ENCODE data around the gene LINGO3. TPM values are rescaled to one million over a fixed set of nuclear protein-coding genes. Genes with fewer than 3 reads are reported as not detected.

LINGO3 gene
- total and polyA plus RNA-seq, 5 donors from 2014 or later: 0.22 to 5.3 (median 3.5) TPM

GRCh38 chr19:2338055-2338615 lies 30.2 kb upstream of the LINGO3 start:
- no peaks in the 10 kb centered on the region for H3K36me3 ChIP-seq (ENCODE audit: control insufficient read depth, insufficient read depth, low read length)

DNA sequence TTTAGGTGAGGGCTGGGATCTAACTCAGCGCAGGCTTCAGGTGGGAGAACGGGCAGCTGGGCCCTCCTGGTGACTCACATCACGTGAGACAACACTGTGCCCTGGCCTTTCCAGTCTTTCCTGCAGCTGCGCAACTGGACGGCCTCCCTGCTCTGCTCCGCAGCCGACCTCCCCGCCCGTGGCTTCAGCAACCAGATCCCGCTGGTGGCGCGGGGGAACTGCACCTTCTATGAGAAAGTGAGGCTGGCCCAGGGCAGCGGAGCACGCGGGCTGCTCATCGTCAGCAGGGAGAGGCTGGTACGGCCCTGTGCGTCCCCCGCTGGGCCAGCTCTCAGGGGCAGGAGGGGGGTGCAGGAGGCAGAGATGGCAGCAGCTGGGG lies 29.4 kb upstream of the LINGO3 start:
- Mint-ChIP-seq H3K4me1 (peaks cover 4 to 20% (median 10%) of the 10 kb centered on the region in 4 donors), H3K27ac (no peak overlapping the region), H3K27me3 (no peaks in the 10 kb centered on the region), H3K9me3 (peaks cover 0 to 2% (median 0%) of the 10 kb centered on the region in 7 donors), H3K4me3 (no peak overlapping the region), H3K36me3 (peaks cover 12% of the 10 kb centered on the region)
- DNase-seq (no peak), ATAC-seq (ENCODE audit: low read depth in 2 of 2) (no peak)
- no peaks in the 10 kb centered on the region for H3K27me3 ChIP-seq (ENCODE audit: control insufficient read depth, insufficient read depth, low read length)
- H3K9me3 ChIP-seq (ENCODE audit: control insufficient read depth in 2 of 2, low read length in 2 of 2): no peaks in the 10 kb centered on the region
- no peak overlapping the region for H3K4me3 ChIP-seq (ENCODE audit: low read depth, low read length)
- no peaks in the 10 kb centered on the region for H3K4me1 ChIP-seq (ENCODE audit: control insufficient read depth, insufficient read depth, low read length, poor library complexity, severe bottlenecking)
- H3K36me3 ChIP-seq (ENCODE audit: control insufficient read depth, insufficient read depth, low read length): no peaks in the 10 kb centered on the region
- no peak overlapping the region for H3K27ac ChIP-seq (ENCODE audit: insufficient read depth, low read length, poor library complexity, severe bottlenecking)

More at GRCh38 chr19:2338055-2338615, 30.2 kb upstream of the LINGO3 start:
- peaks cover 12% of the 10 kb centered on the region for H3K36me3 Mint-ChIP-seq
- no peaks in the 10 kb centered on the region for H3K27me3 Mint-ChIP-seq
- no peak for ATAC-seq (ENCODE audit: low read depth in 2 of 2)
- no peak overlapping the region for H3K4me3 ChIP-seq (ENCODE audit: low read depth, low read length)
- H3K4me1 Mint-ChIP-seq: peaks cover 4 to 17% (median 10%) of the 10 kb centered on the region in 4 donors
- H3K27ac ChIP-seq (ENCODE audit: insufficient read depth, low read length, poor library complexity, severe bottlenecking): no peak overlapping the region
- peaks cover 0 to 2% (median 0%) of the 10 kb centered on the region in 7 donors for H3K9me3 Mint-ChIP-seq
- no peaks in the 10 kb centered on the region for H3K9me3 ChIP-seq (ENCODE audit: control insufficient read depth in 2 of 2, low read length in 2 of 2)
- no peak overlapping the region for H3K4me3 Mint-ChIP-seq
- H3K27ac Mint-ChIP-seq: no peak overlapping the region
- DNase-seq: no peak
- H3K4me1 ChIP-seq (ENCODE audit: control insufficient read depth, insufficient read depth, low read length, poor library complexity, severe bottlenecking): no peaks in the 10 kb centered on the region
- H3K27me3 ChIP-seq (ENCODE audit: control insufficient read depth, insufficient read depth, low read length): no peaks in the 10 kb centered on the region

DNA sequence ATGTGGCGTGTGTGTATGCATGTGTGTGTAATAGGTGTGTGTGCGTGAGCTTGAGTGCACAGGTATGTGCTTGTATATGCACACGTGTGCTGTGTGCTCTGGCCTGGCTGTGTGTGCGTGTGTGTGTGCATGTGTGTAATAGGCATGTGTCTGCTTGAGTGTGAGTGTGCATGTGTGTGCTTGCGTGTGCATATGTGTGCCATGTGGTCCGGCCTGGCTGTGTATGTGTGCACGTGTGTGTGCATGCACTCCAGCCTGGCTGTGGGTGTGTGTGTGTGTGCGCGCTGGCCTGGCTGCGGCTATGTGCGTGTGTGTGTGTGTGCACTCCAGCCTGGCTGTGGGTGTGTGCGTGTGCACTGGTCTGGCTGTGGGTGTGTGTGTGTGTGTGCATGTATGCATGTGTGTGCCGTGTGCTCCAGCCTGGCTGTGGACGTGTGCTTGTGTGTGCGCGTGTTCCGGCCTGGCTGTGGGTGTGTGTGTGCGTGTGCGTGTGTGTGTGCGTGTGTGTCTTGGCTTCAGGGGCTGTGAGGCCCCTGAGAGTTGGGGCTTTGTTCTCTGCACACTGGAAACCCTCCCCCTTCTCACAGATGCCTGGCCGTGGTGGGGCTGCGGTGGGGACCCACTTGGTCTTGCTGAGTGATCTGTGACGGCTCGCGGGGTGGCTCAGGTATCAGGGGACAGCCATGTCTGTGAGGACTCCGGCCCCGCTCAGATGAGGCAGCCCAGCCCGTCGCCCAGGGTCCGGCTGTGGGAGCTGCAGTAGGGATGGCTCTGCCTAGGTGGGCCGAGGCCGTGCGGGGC lies 28.8 kb upstream of the LINGO3 start:
- H3K27me3 Mint-ChIP-seq: no peaks in the 10 kb centered on the region

GRCh38 chr19:2335848-2336247 lies 27.9 kb upstream of the LINGO3 start:
- no peak for ATAC-seq (ENCODE audit: low read depth in 2 of 2)

More for the DNA sequence above, 28.8 kb upstream of the LINGO3 start:
- H3K4me1 ChIP-seq (ENCODE audit: control insufficient read depth, insufficient read depth, low read length, poor library complexity, severe bottlenecking): peaks cover 4% of the 10 kb centered on the region
- Mint-ChIP-seq H3K27ac (peak overlapping the region in 2 of 3 donors; percentile 59 to 75), H3K4me3 (no peak overlapping the region), H3K36me3 (peaks cover 12% of the 10 kb centered on the region), H3K4me1 (peaks cover 4 to 25% (median 10%) of the 10 kb centered on the region in 4 donors), H3K9me3 (peaks cover 0 to 2% (median 0%) of the 10 kb centered on the region in 7 donors)
- no peak overlapping the region for H3K27ac ChIP-seq (ENCODE audit: insufficient read depth, low read length, poor library complexity, severe bottlenecking)
- H3K4me3 ChIP-seq (ENCODE audit: low read depth, low read length): no peak overlapping the region
- no peaks in the 10 kb centered on the region for H3K36me3 ChIP-seq (ENCODE audit: control insufficient read depth, insufficient read depth, low read length)
- H3K9me3 ChIP-seq (ENCODE audit: control insufficient read depth in 2 of 2, low read length in 2 of 2): no peaks in the 10 kb centered on the region
- ATAC-seq (ENCODE audit: low read depth in 2 of 2): no peak
- DNase-seq: no peak
- no peaks in the 10 kb centered on the region for H3K27me3 ChIP-seq (ENCODE audit: control insufficient read depth, insufficient read depth, low read length)

DNA sequence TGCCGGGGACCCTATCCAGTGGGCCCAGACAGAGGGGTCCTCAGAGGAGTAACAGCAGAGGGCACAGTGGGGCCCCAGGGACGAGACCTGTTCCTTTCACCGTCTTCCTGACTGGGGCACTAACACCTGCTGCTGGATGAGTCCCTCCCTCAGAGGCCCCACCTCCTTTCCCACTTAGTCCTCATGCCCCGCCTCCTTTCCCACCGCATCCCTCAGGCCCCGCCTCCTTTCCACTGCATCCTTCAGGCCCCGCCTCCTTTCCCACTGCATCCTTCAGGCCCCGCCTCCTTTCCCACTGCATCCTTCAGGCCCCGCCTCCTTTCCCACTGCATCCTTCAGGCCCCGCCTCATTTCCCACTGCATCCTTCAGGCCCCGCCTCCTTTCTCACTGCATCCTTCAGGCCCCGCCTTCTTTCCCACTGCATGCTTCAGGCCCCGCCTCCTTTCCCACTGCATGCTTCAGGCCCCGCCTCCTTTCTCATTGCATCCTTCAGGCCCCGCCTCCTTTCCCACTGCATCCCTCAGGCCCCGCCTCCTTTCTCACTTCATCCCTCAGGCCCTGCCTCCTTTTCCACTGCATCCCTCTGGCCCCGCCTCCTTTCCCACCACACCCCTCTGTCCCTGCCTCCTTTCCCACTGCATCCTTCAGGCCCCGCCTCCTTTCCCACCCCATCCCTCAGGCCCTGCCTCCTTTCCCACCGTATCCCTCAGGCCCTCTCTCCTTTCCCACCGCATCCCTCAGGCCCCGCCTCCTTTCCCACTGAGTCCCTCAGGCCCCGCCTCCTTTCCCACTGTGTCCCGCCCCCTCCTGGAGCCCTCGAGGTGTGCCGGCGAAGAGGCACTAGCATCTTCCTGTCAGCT lies 27.3 kb upstream of the LINGO3 start:
- DNase-seq: no peak
- H3K36me3 Mint-ChIP-seq: peaks cover 12% of the 10 kb centered on the region

More at GRCh38 chr19:2335848-2336247, 27.9 kb upstream of the LINGO3 start:
- no peak for DNase-seq
- H3K9me3 Mint-ChIP-seq: peaks cover 0 to 2% (median 0%) of the 10 kb centered on the region in 7 donors
- peaks cover 12% of the 10 kb centered on the region for H3K36me3 Mint-ChIP-seq
- peak overlapping the region in 1 of 3 donors; percentile 62 for H3K27ac Mint-ChIP-seq
- no peak overlapping the region for H3K27ac ChIP-seq (ENCODE audit: insufficient read depth, low read length, poor library complexity, severe bottlenecking)
- H3K4me3 Mint-ChIP-seq: peak overlapping the region in 2 of 4 donors; percentile 5 to 73
- peaks cover 4 to 34% (median 12%) of the 10 kb centered on the region in 4 donors for H3K4me1 Mint-ChIP-seq
- no peaks in the 10 kb centered on the region for H3K9me3 ChIP-seq (ENCODE audit: control insufficient read depth in 2 of 2, low read length in 2 of 2)
- H3K36me3 ChIP-seq (ENCODE audit: control insufficient read depth, insufficient read depth, low read length): no peaks in the 10 kb centered on the region
- H3K27me3 ChIP-seq (ENCODE audit: control insufficient read depth, insufficient read depth, low read length): no peaks in the 10 kb centered on the region
- H3K4me1 ChIP-seq (ENCODE audit: control insufficient read depth, insufficient read depth, low read length, poor library complexity, severe bottlenecking): peaks cover 4% of the 10 kb centered on the region
- H3K4me3 ChIP-seq (ENCODE audit: low read depth, low read length): no peak overlapping the region
- no peaks in the 10 kb centered on the region for H3K27me3 Mint-ChIP-seq

DNA sequence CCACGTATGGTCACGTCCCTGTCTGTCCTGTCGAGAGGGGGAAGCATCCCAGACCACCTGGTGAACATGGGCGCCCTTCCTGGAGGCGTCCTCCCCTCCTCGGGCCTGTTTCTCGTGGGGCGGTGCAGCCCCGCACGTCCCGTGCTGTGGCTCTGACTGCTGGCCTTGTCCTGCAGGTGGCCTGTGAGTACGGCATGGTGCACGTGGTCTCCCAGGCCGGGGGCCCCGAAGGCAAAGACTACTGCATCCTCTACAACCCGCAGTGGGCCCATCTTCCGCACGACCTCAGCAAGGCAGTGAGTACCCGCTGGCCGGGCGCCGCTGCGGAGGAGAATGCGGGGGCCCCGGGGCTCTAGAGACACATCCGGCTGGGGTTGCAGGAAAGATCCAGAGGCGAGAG lies 26.5 kb upstream of the LINGO3 start:
- no peaks in the 10 kb centered on the region for H3K9me3 ChIP-seq (ENCODE audit: control insufficient read depth in 2 of 2, low read length in 2 of 2)
- H3K27me3 ChIP-seq (ENCODE audit: control insufficient read depth, insufficient read depth, low read length): no peaks in the 10 kb centered on the region
- ATAC-seq (ENCODE audit: low read depth in 2 of 2) (no peak), DNase-seq (no peak)
- H3K4me3 ChIP-seq (ENCODE audit: low read depth, low read length): no peak overlapping the region
- H3K27me3 Mint-ChIP-seq: no peaks in the 10 kb centered on the region
- no peak overlapping the region for H3K27ac Mint-ChIP-seq
- peaks cover 0 to 2% (median 0%) of the 10 kb centered on the region in 7 donors for H3K9me3 Mint-ChIP-seq
- H3K4me1 ChIP-seq (ENCODE audit: control insufficient read depth, insufficient read depth, low read length, poor library complexity, severe bottlenecking): peaks cover 8% of the 10 kb centered on the region
- H3K4me1 Mint-ChIP-seq: peaks cover 4 to 46% (median 19%) of the 10 kb centered on the region in 4 donors
- peaks cover 12% of the 10 kb centered on the region for H3K36me3 Mint-ChIP-seq
- peak overlapping the region in 1 of 4 donors; percentile 60 for H3K4me3 Mint-ChIP-seq
- no peak overlapping the region for H3K27ac ChIP-seq (ENCODE audit: insufficient read depth, low read length, poor library complexity, severe bottlenecking)
- no peaks in the 10 kb centered on the region for H3K36me3 ChIP-seq (ENCODE audit: control insufficient read depth, insufficient read depth, low read length)

More for the DNA sequence above, 27.3 kb upstream of the LINGO3 start:
- no peak for ATAC-seq (ENCODE audit: low read depth in 2 of 2)
- Mint-ChIP-seq H3K4me3 (peak overlapping the region in 1 of 4 donors; percentile 73), H3K27ac (peak overlapping the region in 1 of 3 donors; percentile 62), H3K9me3 (peaks cover 0 to 2% (median 0%) of the 10 kb centered on the region in 7 donors), H3K4me1 (peaks cover 4 to 39% (median 14%) of the 10 kb centered on the region in 4 donors), H3K27me3 (no peaks in the 10 kb centered on the region)
- Histone ChIP-seq H3K27me3 (ENCODE audit: control insufficient read depth, insufficient read depth, low read length) (no peaks in the 10 kb centered on the region), H3K9me3 (ENCODE audit: control insufficient read depth in 2 of 2, low read length in 2 of 2) (no peaks in the 10 kb centered on the region), H3K4me3 (ENCODE audit: low read depth, low read length) (no peak overlapping the region), H3K36me3 (ENCODE audit: control insufficient read depth, insufficient read depth, low read length) (no peaks in the 10 kb centered on the region), H3K27ac (ENCODE audit: insufficient read depth, low read length, poor library complexity, severe bottlenecking) (no peak overlapping the region), H3K4me1 (ENCODE audit: control insufficient read depth, insufficient read depth, low read length, poor library complexity, severe bottlenecking) (peaks cover 4% of the 10 kb centered on the region)

GRCh38 chr19:2333807-2334211 lies 25.9 kb upstream of the LINGO3 start:
- peaks cover 15% of the 10 kb centered on the region for H3K4me1 ChIP-seq (ENCODE audit: control insufficient read depth, insufficient read depth, low read length, poor library complexity, severe bottlenecking)
- H3K27me3 Mint-ChIP-seq: no peaks in the 10 kb centered on the region
- H3K9me3 Mint-ChIP-seq: peaks cover 0 to 2% (median 0%) of the 10 kb centered on the region in 7 donors
- H3K9me3 ChIP-seq (ENCODE audit: control insufficient read depth in 2 of 2, low read length in 2 of 2): no peaks in the 10 kb centered on the region
- no peaks in the 10 kb centered on the region for H3K36me3 ChIP-seq (ENCODE audit: control insufficient read depth, insufficient read depth, low read length)
- H3K4me3 Mint-ChIP-seq: peak overlapping the region in 2 of 4 donors; percentile 22 to 60
- ATAC-seq (ENCODE audit: low read depth in 2 of 2) (no peak), DNase-seq (no peak)
- H3K4me1 Mint-ChIP-seq: peaks cover 4 to 50% (median 24%) of the 10 kb centered on the region in 4 donors
- H3K27me3 ChIP-seq (ENCODE audit: control insufficient read depth, insufficient read depth, low read length): no peaks in the 10 kb centered on the region
- no peak overlapping the region for H3K4me3 ChIP-seq (ENCODE audit: low read depth, low read length)
- peak overlapping the region in 1 of 3 donors; percentile 78 for H3K27ac Mint-ChIP-seq
- H3K27ac ChIP-seq (ENCODE audit: insufficient read depth, low read length, poor library complexity, severe bottlenecking): no peak overlapping the region
- H3K36me3 Mint-ChIP-seq: peaks cover 12% of the 10 kb centered on the region

Data from CD4-positive, CD25-positive, alpha-beta regulatory T cell (primary cell).